ENCODE results near the gene EMSY. TPM values are rescaled to one million over a fixed set of nuclear protein-coding genes. Genes with fewer than 3 reads are reported as not detected.

Gene EMSY
- total RNA-seq, 1 experiment from 2014 or later, result 29.3 TPM

- no peaks in the 10 kb centered on the region for H3K9me3 Mint-ChIP-seq
- Histone ChIP-seq H4K91ac (ENCODE audit: insufficient read length, low read depth, low read length) (no peak overlapping the region), H3K18ac (ENCODE audit: insufficient read length, low read depth, low read length) (no peak overlapping the region), H2AK5ac (ENCODE audit: insufficient read length, low read length) (no peak overlapping the region), H2BK12ac (ENCODE audit: insufficient read length, low read depth, low read length) (no peak overlapping the region), H3K23ac (ENCODE audit: insufficient read length, low read depth, low read length) (no peak overlapping the region), H3K56ac (ENCODE audit: insufficient read length, low read depth, low read length) (no peak overlapping the region), H2BK5ac (ENCODE audit: insufficient read length, low read length) (no peak overlapping the region), H3K79me1 (ENCODE audit: insufficient read depth, low read depth, low read length, poor library complexity, severe bottlenecking) (no peaks in the 10 kb centered on the region), H4K5ac (ENCODE audit: insufficient read length, low read depth, low read length) (no peak overlapping the region), H4K8ac (replicated peaks; ENCODE audit: insufficient read length, low read depth, low read length) (no peak overlapping the region), H3K27me3 (ENCODE audit: insufficient read depth, low read length) (no peaks in the 10 kb centered on the region), H2BK20ac (ENCODE audit: low read depth, low read length, poor library complexity, severe bottlenecking) (no peak overlapping the region), H3K9ac (ENCODE audit: extremely low read depth, insufficient read length, low read length) (no peak overlapping the region), H2AFZ (ENCODE audit: low read length) (no peak overlapping the region), H3K4ac (ENCODE audit: low read depth, low read length) (no peak overlapping the region), H2BK15ac (ENCODE audit: low read depth, low read length) (no peak overlapping the region), H3K23me2 (ENCODE audit: insufficient read length, low read depth, low read length, poor library complexity, severe bottlenecking) (no peaks in the 10 kb centered on the region), H4K20me1 (ENCODE audit: control insufficient read depth, insufficient read depth, insufficient read length) (no peaks in the 10 kb centered on the region), H3K14ac (ENCODE audit: insufficient read depth, low read length) (no peak overlapping the region), H3K27ac (ENCODE audit: insufficient read length, low read depth, low read length) (no peak overlapping the region), H3K4me1 (ENCODE audit: insufficient read depth, low read length) (no peaks in the 10 kb centered on the region), H3K9me3 (ENCODE audit: control insufficient read depth, low read depth, low read length) (no peaks in the 10 kb centered on the region), H3K4me2 (ENCODE audit: insufficient read depth, insufficient read length, low read length) (no peak overlapping the region), H3K79me2 (ENCODE audit: insufficient read depth, low read length) (no peaks in the 10 kb centered on the region), H2BK120ac (ENCODE audit: low read depth, low read length, poor library complexity, severe bottlenecking) (no peak overlapping the region), H3T11ph (ENCODE audit: low read length) (no peak overlapping the region)
- H3K27me3 Mint-ChIP-seq (ENCODE audit: low read depth), result no peaks in the 10 kb centered on the region
- no peak overlapping the region for H3K27ac Mint-ChIP-seq
- no peaks in the 10 kb centered on the region for H3K4me1 Mint-ChIP-seq
- no peak overlapping the region for H3K4me3 Mint-ChIP-seq
- DNase-seq, result no peak
- H3K36me3 Mint-ChIP-seq (ENCODE audit: insufficient read depth in 1 of 3, low read depth in 3 of 3), result peaks cover 19 to 46% (median 34%) of the 10 kb centered on the region in 3 experiments; a peak in 6 of 7 replicates
- TF ChIP-seq CTCF (conservative IDR thresholded peaks at IDR 0.05), result no peak
Observed at GRCh38 chr11:76471382-76471781, 26.6 kb downstream of the EMSY start.

Measured in H9 (cell line).